CMK (cell line): ENCODE measurements around the gene MMP15.

ENCODE experiments used
- DNase-seq: peaks from one replicate; pipeline ENCODE4 v3.0.0-alpha.2; 2010; ENCODE audit warnings: low read depth

MMP15 gene

GRCh38 chr16:58035356-58036170 lies 10.0 kb downstream of the MMP15 start:
- DNase-seq, result no peak

- no peak for DNase-seq
Measured at GRCh38 chr16:58036943-58037342, 11.4 kb downstream of the MMP15 start.

- DNase-seq, result no peak
Measured at GRCh38 chr16:58037365-58038057, 12.0 kb downstream of the MMP15 start.

- DNase-seq, result no peak
Measured at GRCh38 chr16:58038219-58038641, 12.7 kb downstream of the MMP15 start.

- no peak for DNase-seq
Measured at GRCh38 chr16:58039829-58040495, 14.4 kb downstream of the MMP15 start.

- DNase-seq, result no peak
Measured at GRCh38 chr16:58040496-58040846, 14.9 kb downstream of the MMP15 start.

- DNase-seq, result no peak
Measured at GRCh38 chr16:58040945-58041627, 15.5 kb downstream of the MMP15 start.

GRCh38 chr16:58041628-58041955 lies 16.0 kb downstream of the MMP15 start:
- DNase-seq, result no peak

- DNase-seq, result no peak
Measured at GRCh38 chr16:58042001-58042885, 16.7 kb downstream of the MMP15 start.

GRCh38 chr16:58042886-58043515 lies 17.4 kb downstream of the MMP15 start:
- no peak for DNase-seq

GRCh38 chr16:58043571-58044155 lies 18.1 kb downstream of the MMP15 start:
- no peak for DNase-seq

GRCh38 chr16:58044266-58045019 lies 18.9 kb downstream of the MMP15 start:
- DNase-seq, result no peak

- no peak for DNase-seq
Measured at GRCh38 chr16:58045096-58045495, 19.5 kb downstream of the MMP15 start.

- no peak for DNase-seq
Measured at GRCh38 chr16:58046054-58046881, 20.7 kb downstream of the MMP15 start.

- no peak for DNase-seq
Measured at GRCh38 chr16:58046936-58047335, 21.4 kb downstream of the MMP15 start.

- no peak for DNase-seq
Measured at GRCh38 chr16:58047557-58048348, 22.2 kb downstream of the MMP15 start.

GRCh38 chr16:58048494-58049231 lies 23.1 kb downstream of the MMP15 start:
- no peak for DNase-seq
